CD4-positive, alpha-beta T cell (primary cell): Measurements from ENCODE around the gene GPR156. TPM values are rescaled to one million over a fixed set of nuclear protein-coding genes. Genes with fewer than 3 reads are reported as not detected.

Source experiments
- ATAC-seq: fragments of 200-7000 bp; cut with Tn5 transposase; one replicate; pipeline ENCODE4 v1.10.0; 2022; ENCODE audit warnings: mild to moderate bottlenecking; ENCODE audit not compliant: poor library complexity
- CTCF ChIA-PET: fragments of 350-600 bp; sonication (Branson Sonifier 250); formaldehyde crosslinking; loops from one replicate; lab custom pipeline; 2021; ENCODE audit warnings: antibody characterized with exemption, inconsistent platforms; lab: Charles Lee
- POLR2A ChIA-PET: fragments of 350-600 bp; sonication (Branson Sonifier 250); formaldehyde crosslinking; loops from one replicate; lab custom pipeline; 2021; ENCODE audit warnings: antibody characterized with exemption, inconsistent platforms; lab: Charles Lee
- DNase-seq, 14 experiments: peaks; one replicate each; pipeline ENCODE4 v3.0.0-alpha.2; 2013 to 2020; ENCODE audit warnings: mixed read lengths in 2 of 14
- H3K27ac ChIP-seq, 2 donors: one replicate each; pipeline versions ENCODE4 v1.5.1 to v1.7.0; 2013; ENCODE audit warnings: low read length in 2 of 2, low read depth in 1 of 2, mild to moderate bottlenecking in 1 of 2
- H3K27me3 ChIP-seq, 2 experiments: 1 replicate in 1 of 2; 2 replicates in 1 of 2; pipeline versions ENCODE4 v1.6.1 to v1.7.0; 2013; ENCODE audit warnings: low read length in 2 of 2, control low read depth in 1 of 2, mild to moderate bottlenecking in 1 of 2, moderate library complexity in 1 of 2; ENCODE audit not compliant: insufficient read depth in 2 of 2, control insufficient read depth in 1 of 2
- H3K36me3 ChIP-seq: one replicate; pipeline ENCODE4 v1.6.1; 2013; ENCODE audit warnings: low read length, control low read depth; ENCODE audit not compliant: insufficient read depth
- H3K4me1 ChIP-seq: one replicate; pipeline ENCODE4 v1.6.1; 2013; ENCODE audit warnings: low read length, control low read depth; ENCODE audit not compliant: insufficient read depth
- H3K4me3 ChIP-seq: one replicate; pipeline ENCODE4 v1.5.1; 2013; ENCODE audit warnings: mild to moderate bottlenecking, low read length, moderate library complexity
- H3K9me3 ChIP-seq, 2 experiments: 1 replicate in 1 of 2; 2 replicates in 1 of 2; pipeline versions ENCODE4 v1.6.1 to v1.7.0; 2013; ENCODE audit warnings: low read length in 2 of 2, mild to moderate bottlenecking in 2 of 2, control low read depth in 1 of 2, moderate library complexity in 1 of 2; ENCODE audit not compliant: control insufficient read depth in 1 of 2, insufficient read depth in 1 of 2
- H3K27ac Mint-ChIP-seq: one replicate; pipeline ENCODE4 v1.8.0; 2020; ENCODE audit warnings: mixed read lengths
- H3K27me3 Mint-ChIP-seq: one replicate; pipeline ENCODE4 v1.8.0; 2021; ENCODE audit warnings: mixed read lengths
- H3K36me3 Mint-ChIP-seq: one replicate; pipeline ENCODE4 v1.8.0; 2021; ENCODE audit warnings: low read depth, mixed read lengths
- H3K4me1 Mint-ChIP-seq: one replicate; pipeline ENCODE4 v1.8.0; 2021; ENCODE audit warnings: low read depth, mixed read lengths
- H3K4me3 Mint-ChIP-seq: one replicate; pipeline ENCODE4 v1.8.0; 2020; ENCODE audit warnings: mild to moderate bottlenecking, mixed read lengths
- H3K9me3 Mint-ChIP-seq: one replicate; pipeline ENCODE4 v1.8.0; 2020; ENCODE audit warnings: mixed read lengths
- CTCF ChIP-seq: fragments of 200-600 bp; IDR thresholded peaks from one replicate; pipeline ENCODE4 v1.8.0; 2022; ENCODE audit warnings: antibody characterized with exemption, mild to moderate bottlenecking
- intact Hi-C, 2 experiments: fragments of 100-400 bp; cut with DNase I in 1 of 2; cut with micrococcal nuclease in 1 of 2; formaldehyde crosslinking; loops; one replicate each; pipeline versions ENCODE4 v1.15.1 to v1.9.0; 2023 to 2025; cut with DNase I, micrococcal nuclease
- total RNA-seq, 174 experiments: library from RNA in 2 of 174; stranded (reverse) in 2 of 174; gene quantifications; one replicate each; pipeline ENCODE4 v1.2.3 and lab custom pipeline; 2021 to 2026

The GPR156 gene
- total RNA-seq, 2 experiments from 2014 or later: 0.17 to 0.27 TPM

- no peaks in the 10 kb centered on the region for H3K27me3 ChIP-seq
- CTCF ChIA-PET: no interaction called here
- no peaks in the 10 kb centered on the region for H3K9me3 Mint-ChIP-seq
Measured at GRCh38 chr3:120177151-120177550, 107.9 kb downstream of the GPR156 start.

GRCh38 chr3:120174811-120175539 is 110.0 kb downstream of the GPR156 start:
- no peak overlapping the region for H3K4me3 ChIP-seq
- H3K4me1 ChIP-seq: no peaks in the 10 kb centered on the region
- CTCF ChIA-PET: no interaction called here
- TF ChIP-seq CTCF: no peak
- no peaks in the 10 kb centered on the region for H3K9me3 ChIP-seq
- intact Hi-C loops: no loop called here
- Mint-ChIP-seq H3K9me3 (no peaks in the 10 kb centered on the region), H3K4me1 (no peaks in the 10 kb centered on the region), H3K27me3 (no peaks in the 10 kb centered on the region), H3K36me3 (no peaks in the 10 kb centered on the region), H3K4me3 (no peak overlapping the region), H3K27ac (no peak overlapping the region)
- no peak overlapping the region for H3K27ac ChIP-seq
- no peaks in the 10 kb centered on the region for H3K27me3 ChIP-seq
- H3K36me3 ChIP-seq: no peaks in the 10 kb centered on the region
- POLR2A ChIA-PET: no interaction called here
- ATAC-seq (no peak), DNase-seq (no peak)

More at GRCh38 chr3:120177151-120177550, 107.9 kb downstream of the GPR156 start:
- POLR2A ChIA-PET: no interaction called here
- ATAC-seq: no peak
- TF ChIP-seq CTCF: no peak
- no peak for DNase-seq
- intact Hi-C loops: no loop called here
- H3K4me1 Mint-ChIP-seq: no peaks in the 10 kb centered on the region
- H3K4me3 Mint-ChIP-seq: no peak overlapping the region
- no peak overlapping the region for H3K4me3 ChIP-seq
- H3K9me3 ChIP-seq: no peaks in the 10 kb centered on the region
- H3K36me3 ChIP-seq: no peaks in the 10 kb centered on the region
- H3K27me3 Mint-ChIP-seq: peaks cover 7% of the 10 kb centered on the region
- H3K27ac Mint-ChIP-seq: no peak overlapping the region
- H3K4me1 ChIP-seq: no peaks in the 10 kb centered on the region
- no peak overlapping the region for H3K27ac ChIP-seq
- no peaks in the 10 kb centered on the region for H3K36me3 Mint-ChIP-seq

GRCh38 chr3:120173056-120173675 is 111.9 kb downstream of the GPR156 start:
- no peak for TF ChIP-seq CTCF
- H3K36me3 ChIP-seq: no peaks in the 10 kb centered on the region
- H3K4me1 ChIP-seq: no peaks in the 10 kb centered on the region
- H3K27me3 Mint-ChIP-seq: no peaks in the 10 kb centered on the region
- intact Hi-C loops: no loop called here
- H3K27ac ChIP-seq: no peak overlapping the region
- H3K9me3 Mint-ChIP-seq: no peaks in the 10 kb centered on the region
- DNase-seq: no peak
- no peaks in the 10 kb centered on the region for H3K4me1 Mint-ChIP-seq
- no peak for ATAC-seq
- CTCF ChIA-PET: interaction anchor here (0.6 to 1.0 kb wide), 2 partner anchors 244 to 535 kb away, joined by 3 to 4 read pairs; no protein-coding TSS in a partner anchor
- H3K27me3 ChIP-seq: no peaks in the 10 kb centered on the region
- POLR2A ChIA-PET: interaction anchor here (0.5 to 0.7 kb wide), 2 partner anchors 9 to 108 kb away, joined by 3 read pairs; no protein-coding TSS in a partner anchor
- no peak overlapping the region for H3K4me3 ChIP-seq
- H3K9me3 ChIP-seq: no peaks in the 10 kb centered on the region
- no peak overlapping the region for H3K27ac Mint-ChIP-seq
- no peaks in the 10 kb centered on the region for H3K36me3 Mint-ChIP-seq
- H3K4me3 Mint-ChIP-seq: no peak overlapping the region
